LNCaP clone FGC (cell line): ENCODE measurements around the gene SYT7.
A peak's percentile ranks its signal among the peaks of the same experiment; 100 is the strongest.
"Not testable (repeated sequence)": the region's sequence is repeated elsewhere in the genome, so short reads cannot be mapped to it uniquely, and the experiment has no call there.

Experiments used
- DNase-seq: peaks from one replicate; pipeline ENCODE4 v3.0.0-alpha.2; 2011; ENCODE audit warnings: low read depth
- H3K4me3 ChIP-seq: 2 replicates; pipeline ENCODE4 v1.5.1; 2011; ENCODE audit warnings: mild to moderate bottlenecking, low read depth, low read length, control low read depth
- TF ChIP-seq, protein P1 (sequence below): IDR thresholded peaks from 2 replicates; pipeline ENCODE4 v1.5.1; 2012; ENCODE audit warnings: mild to moderate bottlenecking; ENCODE audit not compliant: control insufficient read depth, insufficient read depth; ENCODE audit errors: extremely low read depth

The SYT7 gene

DNA sequence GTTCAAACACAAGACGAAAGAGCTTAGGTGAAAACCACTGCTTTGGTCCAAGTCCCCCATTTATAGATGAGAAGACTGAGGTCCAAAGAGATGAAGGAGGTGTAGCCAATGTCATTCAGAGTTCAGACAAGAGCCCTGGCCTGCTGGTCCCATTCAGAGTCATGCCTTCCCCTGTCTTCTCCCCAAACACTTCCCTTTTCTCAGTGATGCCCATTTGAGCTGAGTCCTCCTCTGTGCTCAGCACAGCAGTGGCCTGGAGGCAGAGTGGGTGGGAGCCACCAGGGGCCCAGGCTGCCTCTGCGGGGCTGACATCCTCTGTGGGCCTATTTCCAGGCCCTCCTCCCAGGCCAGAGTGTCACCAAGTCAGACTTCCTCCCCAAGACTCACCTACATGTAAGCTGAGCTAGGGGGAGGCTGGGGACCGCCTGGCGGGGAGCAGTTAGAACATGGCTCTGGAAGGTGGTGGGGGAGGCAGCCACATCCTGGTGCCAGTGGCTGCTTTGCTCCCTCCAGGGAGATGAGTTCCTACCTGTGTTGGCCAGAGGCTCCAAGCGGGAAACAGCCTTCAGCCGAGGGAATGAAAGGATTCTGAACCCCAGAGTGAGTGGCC, 94.8 kb downstream of the SYT7 start:
- TF ChIP-seq, protein P1, sequence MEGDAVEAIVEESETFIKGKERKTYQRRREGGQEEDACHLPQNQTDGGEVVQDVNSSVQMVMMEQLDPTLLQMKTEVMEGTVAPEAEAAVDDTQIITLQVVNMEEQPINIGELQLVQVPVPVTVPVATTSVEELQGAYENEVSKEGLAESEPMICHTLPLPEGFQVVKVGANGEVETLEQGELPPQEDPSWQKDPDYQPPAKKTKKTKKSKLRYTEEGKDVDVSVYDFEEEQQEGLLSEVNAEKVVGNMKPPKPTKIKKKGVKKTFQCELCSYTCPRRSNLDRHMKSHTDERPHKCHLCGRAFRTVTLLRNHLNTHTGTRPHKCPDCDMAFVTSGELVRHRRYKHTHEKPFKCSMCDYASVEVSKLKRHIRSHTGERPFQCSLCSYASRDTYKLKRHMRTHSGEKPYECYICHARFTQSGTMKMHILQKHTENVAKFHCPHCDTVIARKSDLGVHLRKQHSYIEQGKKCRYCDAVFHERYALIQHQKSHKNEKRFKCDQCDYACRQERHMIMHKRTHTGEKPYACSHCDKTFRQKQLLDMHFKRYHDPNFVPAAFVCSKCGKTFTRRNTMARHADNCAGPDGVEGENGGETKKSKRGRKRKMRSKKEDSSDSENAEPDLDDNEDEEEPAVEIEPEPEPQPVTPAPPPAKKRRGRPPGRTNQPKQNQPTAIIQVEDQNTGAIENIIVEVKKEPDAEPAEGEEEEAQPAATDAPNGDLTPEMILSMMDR = no peak
- DNase-seq = no peak
- no peak overlapping the region for H3K4me3 ChIP-seq

DNA sequence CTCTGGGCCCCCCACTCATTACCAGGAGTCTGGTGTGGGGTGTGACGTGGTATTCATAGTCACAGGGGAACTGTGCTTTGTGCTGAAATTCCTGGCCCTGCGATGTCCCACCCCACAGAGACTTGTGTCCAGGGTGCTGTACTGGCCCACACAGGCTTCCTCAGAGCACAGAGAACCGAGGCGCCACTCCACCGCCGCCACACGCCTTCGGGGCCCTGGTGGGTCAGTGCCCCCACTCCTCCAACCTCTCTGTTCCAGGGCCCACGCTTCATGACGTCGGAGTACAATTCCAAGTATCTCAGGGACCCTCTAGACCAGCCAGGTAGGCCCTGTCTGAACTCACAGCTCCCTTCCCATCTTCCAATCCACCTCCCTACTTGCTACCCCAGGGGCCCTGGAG, 95.8 kb downstream of the SYT7 start:
- no peak for DNase-seq
- TF ChIP-seq, protein P1 = no peak
- no peak overlapping the region for H3K4me3 ChIP-seq

DNA sequence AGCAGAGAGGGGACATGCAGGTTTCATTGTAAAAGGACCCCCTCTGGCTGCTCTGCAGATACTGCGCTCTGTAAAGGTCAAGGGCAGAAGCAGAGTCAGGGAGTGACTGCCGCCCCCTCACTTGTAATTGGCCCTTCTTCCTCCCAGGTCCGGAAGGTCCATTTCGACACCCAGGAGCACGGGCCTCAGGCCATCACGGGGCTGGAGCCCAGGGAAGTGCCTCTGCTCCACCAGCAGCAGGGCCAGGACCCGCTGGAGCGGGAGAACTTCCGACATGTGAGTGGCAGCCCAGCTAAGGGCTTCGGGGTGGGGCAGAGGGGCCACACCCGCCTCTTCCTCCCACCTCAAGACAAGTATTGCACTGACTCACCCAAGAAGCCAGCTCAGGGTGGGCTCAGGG, 96.3 kb downstream of the SYT7 start:
- no peak overlapping the region for H3K4me3 ChIP-seq
- no peak for DNase-seq
- TF ChIP-seq, protein P1 = no peak

DNA sequence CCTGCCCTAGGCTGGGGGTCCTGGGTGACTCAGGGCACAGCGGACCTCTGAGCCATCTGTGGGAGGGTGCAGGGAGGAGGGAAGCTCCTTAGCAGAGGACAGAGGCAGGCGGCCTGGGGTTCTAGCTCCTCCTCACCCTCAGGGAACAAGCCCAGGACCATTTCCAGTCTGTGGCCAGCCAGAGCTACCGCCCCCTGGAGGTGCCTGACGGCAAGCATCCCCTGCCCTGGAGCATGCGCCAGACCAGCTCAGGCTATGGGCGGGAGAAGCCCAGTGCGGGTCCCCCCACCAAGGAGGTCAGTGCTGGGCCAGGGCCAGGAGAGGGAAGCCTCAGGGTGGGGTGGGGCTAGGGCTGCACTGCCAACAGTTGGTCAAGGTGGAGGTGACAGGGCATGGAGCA, 98.4 kb downstream of the SYT7 start:
- no peak for DNase-seq
- TF ChIP-seq, protein P1 = peak; percentile 67
- H3K4me3 ChIP-seq = no peak overlapping the region

DNA sequence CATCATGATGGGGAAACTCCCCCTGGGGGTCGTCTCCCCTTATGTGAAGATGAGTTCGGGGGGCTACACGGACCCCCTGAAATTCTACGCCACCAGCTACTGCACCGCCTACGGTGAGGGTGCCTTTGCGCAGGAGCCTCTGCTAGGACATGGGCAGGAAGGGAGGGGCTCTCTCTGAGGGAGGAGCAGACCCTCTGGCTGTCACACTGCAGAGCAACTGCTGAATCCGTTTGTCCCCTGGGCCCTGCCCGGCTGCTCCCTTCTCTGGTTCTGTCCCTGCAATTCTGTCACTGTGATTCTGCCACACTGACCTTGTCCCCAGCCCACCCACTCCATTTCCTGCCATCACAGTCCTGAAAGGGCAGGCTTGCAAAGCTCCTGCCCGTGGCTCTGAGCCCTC, 99.1 kb downstream of the SYT7 start:
- DNase-seq = no peak
- H3K4me3 ChIP-seq = no peak overlapping the region
- TF ChIP-seq, protein P1 = no peak

DNA sequence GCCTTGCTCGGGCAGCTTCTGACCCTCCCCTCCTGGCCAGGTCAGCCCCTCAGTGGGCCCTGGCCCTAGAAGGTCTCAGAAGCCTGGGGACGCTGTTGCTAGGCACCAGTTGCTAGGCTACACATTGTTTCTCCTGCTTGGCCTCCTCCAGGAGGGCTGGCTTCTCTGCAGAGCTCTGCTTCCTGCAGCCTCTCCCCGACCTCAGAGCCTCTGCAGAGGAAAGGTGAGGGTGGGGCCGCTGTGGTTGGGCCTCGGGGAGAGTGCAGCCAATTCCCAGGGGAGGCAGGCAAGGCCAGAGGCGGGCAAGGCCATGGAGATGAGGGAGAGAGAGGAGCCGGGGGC, 99.9 kb downstream of the SYT7 start:
- TF ChIP-seq, protein P1 = no peak
- no peak for DNase-seq

DNA sequence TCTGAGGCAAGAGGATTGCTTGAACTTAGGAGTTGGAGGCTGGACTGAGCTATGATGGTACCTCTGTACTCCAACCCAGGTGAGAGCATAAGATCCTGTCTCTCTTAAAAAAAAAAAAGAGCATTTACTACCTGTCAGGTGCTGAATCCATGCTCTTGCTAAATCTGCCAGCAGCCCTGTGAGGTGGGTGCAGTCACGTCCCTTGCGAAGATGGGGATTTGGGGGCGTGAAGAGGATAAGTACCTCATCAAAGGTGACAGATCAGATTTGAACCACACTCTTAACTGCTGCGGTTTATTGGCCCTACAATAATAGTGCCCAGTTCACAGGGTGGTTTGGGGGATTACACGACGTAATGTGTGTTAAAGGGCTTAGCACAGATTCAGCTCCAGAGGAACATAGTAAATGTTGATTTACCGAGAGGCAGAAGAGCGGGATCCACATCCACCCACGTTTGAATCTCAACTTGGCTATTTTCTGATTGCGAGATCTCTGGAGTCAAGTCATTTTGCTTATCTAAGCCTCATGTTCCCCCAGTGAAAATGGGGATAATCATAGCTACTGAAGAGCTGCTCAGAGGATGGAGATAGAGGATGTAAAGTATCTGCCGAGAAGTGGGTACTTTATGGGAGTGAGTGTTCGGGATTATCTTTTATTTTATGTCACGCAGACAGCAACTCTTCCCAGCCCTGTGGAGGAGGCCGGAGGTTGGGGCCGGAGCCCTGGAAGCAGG, 100.4 kb downstream of the SYT7 start:
- no peak for DNase-seq
- no peak overlapping the region for H3K4me3 ChIP-seq
- TF ChIP-seq, protein P1 = no peak

More for the DNA sequence above, 99.9 kb downstream of the SYT7 start:
- H3K4me3 ChIP-seq = no peak overlapping the region

DNA sequence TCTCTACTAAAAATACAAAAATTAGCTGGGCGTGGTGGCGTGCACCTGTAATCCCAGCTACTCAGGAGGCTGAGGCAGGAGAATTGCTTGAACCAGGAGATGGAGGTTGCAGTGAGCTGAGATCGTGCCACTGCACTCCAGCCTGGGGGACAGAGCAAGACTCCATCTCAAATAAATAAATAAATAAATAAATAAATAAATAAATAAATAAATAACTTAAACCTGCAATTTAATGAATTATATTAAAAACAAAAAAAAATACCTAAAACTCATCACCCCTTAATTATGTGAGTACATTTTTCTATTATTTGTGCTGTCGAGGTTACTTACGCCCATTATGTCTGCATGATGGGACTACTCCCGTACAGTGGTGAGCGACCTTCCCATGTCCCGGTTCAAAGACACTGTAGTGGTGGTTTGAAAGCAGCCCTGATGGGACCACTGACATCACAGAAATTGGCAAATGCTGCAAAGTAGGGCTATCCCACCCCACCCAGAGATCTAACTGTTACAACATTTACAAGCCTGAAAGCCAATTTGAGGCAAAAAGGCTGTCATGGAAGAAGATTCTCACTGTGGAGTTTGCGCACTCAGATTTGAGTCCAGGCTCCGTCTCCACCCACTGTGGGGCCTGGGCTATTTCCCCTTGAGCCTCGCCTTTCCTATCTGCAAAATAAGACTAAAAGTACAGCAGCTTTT, 101.4 kb downstream of the SYT7 start:
- not testable (repeated sequence) for H3K4me3 ChIP-seq, DNase-seq
